HCT116 (cell line): ENCODE measurements around the gene FGFR4.

ENCODE experiments used
- CEBPB ChIP-seq: IDR thresholded peaks from 2 replicates; pipeline ENCODE4 v1.6.1; 2012; ENCODE audit warnings: low read depth
- EZH2 ChIP-seq: fragments of 200-600 bp; sonication (generic); IDR thresholded peaks from 2 replicates; pipeline ENCODE4 v1.6.1; 2017; ENCODE audit warnings: antibody characterized with exemption, mixed run types
- EZH2phosphoT487 ChIP-seq: fragments of 200-600 bp; IDR thresholded peaks from 2 replicates; pipeline ENCODE4 v1.6.1; 2018; ENCODE audit warnings: antibody characterized with exemption, borderline replicate concordance
- JUND ChIP-seq: IDR thresholded peaks from 2 replicates; pipeline ENCODE4 v1.6.1; 2012
- POLR2A ChIP-seq: IDR thresholded peaks from 2 replicates; pipeline ENCODE4 v1.7.0; 2011; ENCODE audit warnings: borderline replicate concordance; ENCODE audit not compliant: insufficient read depth, insufficient read length; ENCODE audit errors: extremely low read depth
- POLR2AphosphoS5 ChIP-seq: IDR thresholded peaks from 2 replicates; pipeline ENCODE4 v1.6.1; 2011; ENCODE audit warnings: mild to moderate bottlenecking, low read depth, low read length, moderate library complexity
- SIN3A ChIP-seq: IDR thresholded peaks from 2 replicates; pipeline ENCODE4 v1.6.1; 2012; ENCODE audit warnings: low read depth
- SRF ChIP-seq: IDR thresholded peaks from 2 replicates; pipeline ENCODE4 v1.6.1; 2012; ENCODE audit warnings: low read depth
- TCF7L2 ChIP-seq: IDR thresholded peaks from 2 replicates; pipeline ENCODE4 v1.7.0; 2011; ENCODE audit warnings: borderline replicate concordance, inconsistent platforms; ENCODE audit not compliant: insufficient read depth, insufficient read length; ENCODE audit errors: extremely low read depth
- YY1 ChIP-seq: IDR thresholded peaks from 2 replicates; pipeline ENCODE4 v1.6.1; 2011; ENCODE audit warnings: low read length, low read depth, moderate library complexity, mild to moderate bottlenecking; ENCODE audit not compliant: insufficient replicate concordance; ENCODE audit errors: extremely low read depth
- ZFX ChIP-seq: fragments of 450-650 bp; IDR thresholded peaks from 2 replicates; pipeline ENCODE4 v1.6.1; 2017
- TF ChIP-seq, protein P1 (sequence below), 3 experiments: fragments of 200-600 bp in 1 of 3; sonication (generic) in 1 of 3; IDR thresholded peaks in 2 of 3; conservative IDR thresholded peaks in 1 of 3; 2 replicates each; pipeline ENCODE4 v1.5.1; 2012 to 2017; ENCODE audit warnings: low read depth in 2 of 3, low read length in 2 of 3, antibody characterized with exemption in 1 of 3, borderline replicate concordance in 1 of 3, control low read depth in 1 of 3, mild to moderate bottlenecking in 1 of 3, mixed read lengths in 1 of 3, mixed run types in 1 of 3, moderate library complexity in 1 of 3; ENCODE audit not compliant: insufficient read depth in 1 of 3
- TF ChIP-seq, protein P2 (sequence below): IDR thresholded peaks from 2 replicates; pipeline ENCODE4 v1.6.1; 2012; ENCODE audit warnings: low read depth

DNA sequence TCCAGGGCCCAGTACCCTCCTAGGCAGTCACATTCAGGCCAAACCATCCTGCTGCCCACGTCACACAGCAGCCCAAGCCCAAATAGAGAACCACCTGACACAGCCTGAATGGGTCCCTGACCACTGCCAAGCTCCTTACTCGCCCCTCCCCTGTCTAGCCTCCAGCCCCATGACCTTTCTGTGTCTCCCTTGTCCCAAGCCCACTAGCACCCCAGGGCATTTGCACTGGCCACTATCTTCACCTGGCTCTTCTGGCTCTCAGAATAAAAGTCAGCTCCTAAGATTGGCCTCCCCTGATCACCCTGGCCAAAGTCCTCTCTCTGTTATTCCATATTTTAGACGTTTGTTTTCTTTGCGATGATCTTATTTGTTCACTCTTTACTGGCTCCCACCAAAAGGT, 20.4 kb downstream of the FGFR4 start:
- TF ChIP-seq POLR2A (no peak), ZFX (no peak), EZH2phosphoT487 (no peak), YY1 (no peak), POLR2AphosphoS5 (no peak), TCF7L2 (no peak), EZH2 (no peak), JUND (no peak), CEBPB (no peak), SIN3A (no peak), SRF (no peak)
- TF ChIP-seq, protein P1, sequence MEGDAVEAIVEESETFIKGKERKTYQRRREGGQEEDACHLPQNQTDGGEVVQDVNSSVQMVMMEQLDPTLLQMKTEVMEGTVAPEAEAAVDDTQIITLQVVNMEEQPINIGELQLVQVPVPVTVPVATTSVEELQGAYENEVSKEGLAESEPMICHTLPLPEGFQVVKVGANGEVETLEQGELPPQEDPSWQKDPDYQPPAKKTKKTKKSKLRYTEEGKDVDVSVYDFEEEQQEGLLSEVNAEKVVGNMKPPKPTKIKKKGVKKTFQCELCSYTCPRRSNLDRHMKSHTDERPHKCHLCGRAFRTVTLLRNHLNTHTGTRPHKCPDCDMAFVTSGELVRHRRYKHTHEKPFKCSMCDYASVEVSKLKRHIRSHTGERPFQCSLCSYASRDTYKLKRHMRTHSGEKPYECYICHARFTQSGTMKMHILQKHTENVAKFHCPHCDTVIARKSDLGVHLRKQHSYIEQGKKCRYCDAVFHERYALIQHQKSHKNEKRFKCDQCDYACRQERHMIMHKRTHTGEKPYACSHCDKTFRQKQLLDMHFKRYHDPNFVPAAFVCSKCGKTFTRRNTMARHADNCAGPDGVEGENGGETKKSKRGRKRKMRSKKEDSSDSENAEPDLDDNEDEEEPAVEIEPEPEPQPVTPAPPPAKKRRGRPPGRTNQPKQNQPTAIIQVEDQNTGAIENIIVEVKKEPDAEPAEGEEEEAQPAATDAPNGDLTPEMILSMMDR (IDR thresholded peaks at IDR 0.05 in 2 of 3, conservative IDR thresholded peaks at IDR 0.05 in 1 of 3; ENCODE audit: borderline replicate concordance in 1 of 3, insufficient read depth in 1 of 3, low read depth in 2 of 3, low read length in 2 of 3) = no peak
- TF ChIP-seq, protein P2, sequence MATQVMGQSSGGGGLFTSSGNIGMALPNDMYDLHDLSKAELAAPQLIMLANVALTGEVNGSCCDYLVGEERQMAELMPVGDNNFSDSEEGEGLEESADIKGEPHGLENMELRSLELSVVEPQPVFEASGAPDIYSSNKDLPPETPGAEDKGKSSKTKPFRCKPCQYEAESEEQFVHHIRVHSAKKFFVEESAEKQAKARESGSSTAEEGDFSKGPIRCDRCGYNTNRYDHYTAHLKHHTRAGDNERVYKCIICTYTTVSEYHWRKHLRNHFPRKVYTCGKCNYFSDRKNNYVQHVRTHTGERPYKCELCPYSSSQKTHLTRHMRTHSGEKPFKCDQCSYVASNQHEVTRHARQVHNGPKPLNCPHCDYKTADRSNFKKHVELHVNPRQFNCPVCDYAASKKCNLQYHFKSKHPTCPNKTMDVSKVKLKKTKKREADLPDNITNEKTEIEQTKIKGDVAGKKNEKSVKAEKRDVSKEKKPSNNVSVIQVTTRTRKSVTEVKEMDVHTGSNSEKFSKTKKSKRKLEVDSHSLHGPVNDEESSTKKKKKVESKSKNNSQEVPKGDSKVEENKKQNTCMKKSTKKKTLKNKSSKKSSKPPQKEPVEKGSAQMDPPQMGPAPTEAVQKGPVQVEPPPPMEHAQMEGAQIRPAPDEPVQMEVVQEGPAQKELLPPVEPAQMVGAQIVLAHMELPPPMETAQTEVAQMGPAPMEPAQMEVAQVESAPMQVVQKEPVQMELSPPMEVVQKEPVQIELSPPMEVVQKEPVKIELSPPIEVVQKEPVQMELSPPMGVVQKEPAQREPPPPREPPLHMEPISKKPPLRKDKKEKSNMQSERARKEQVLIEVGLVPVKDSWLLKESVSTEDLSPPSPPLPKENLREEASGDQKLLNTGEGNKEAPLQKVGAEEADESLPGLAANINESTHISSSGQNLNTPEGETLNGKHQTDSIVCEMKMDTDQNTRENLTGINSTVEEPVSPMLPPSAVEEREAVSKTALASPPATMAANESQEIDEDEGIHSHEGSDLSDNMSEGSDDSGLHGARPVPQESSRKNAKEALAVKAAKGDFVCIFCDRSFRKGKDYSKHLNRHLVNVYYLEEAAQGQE = no peak
